Activated naive CD8-positive, alpha-beta T cell treated with anti-CD3 and anti-CD28 coated beads, Interleukin-2, amount 10 ng/mL, durations not matched to agents 7 days and 5 days (primary cell): Measurements from ENCODE around the gene CHRM1. TPM values are rescaled to one million over a fixed set of nuclear protein-coding genes. Genes with fewer than 3 reads are reported as not detected.
A peak's percentile ranks its signal among the peaks of the same experiment; 100 is the strongest.

Experiments
- ATAC-seq: fragments of 150-1000 bp; cut with Tn5 transposase; one replicate; pipeline ENCODE4 v1.10.0; 2021; ENCODE audit warnings: low read depth, moderate library complexity
- POLR2A ChIA-PET: fragments of 350-600 bp; sonication (Branson Sonifier 250); formaldehyde crosslinking; loops from one replicate; lab custom pipeline; 2021; ENCODE audit warnings: antibody characterized with exemption; lab: Charles Lee
- DNase-seq: peaks from one replicate; pipeline ENCODE4 v3.0.0; 2021
- H3K27ac Mint-ChIP-seq: one replicate; pipeline ENCODE4 v1.8.0; 2022; ENCODE audit warnings: mild to moderate bottlenecking, mixed read lengths
- H3K27me3 Mint-ChIP-seq: one replicate; pipeline ENCODE4 v1.8.0; 2022; ENCODE audit warnings: mild to moderate bottlenecking, moderate library complexity, mixed read lengths
- H3K36me3 Mint-ChIP-seq: one replicate; pipeline ENCODE4 v1.8.0; 2021; ENCODE audit warnings: mild to moderate bottlenecking, mixed read lengths
- H3K4me1 Mint-ChIP-seq: one replicate; pipeline ENCODE4 v1.8.0; 2021; ENCODE audit warnings: mixed read lengths
- H3K4me3 Mint-ChIP-seq: one replicate; pipeline ENCODE4 v1.8.0; 2022; ENCODE audit warnings: mild to moderate bottlenecking, moderate library complexity, mixed read lengths
- H3K9me3 Mint-ChIP-seq: one replicate; pipeline ENCODE4 v1.8.0; 2021; ENCODE audit warnings: mixed read lengths
- total RNA-seq, 2 experiments: library from RNA; stranded (reverse); gene quantifications; one replicate each; pipeline ENCODE4 v1.2.3, GENCODE V29; 2021

Gene CHRM1
- total RNA-seq, 2 experiments from 2014 or later, result not detected

- H3K27me3 Mint-ChIP-seq, result no peaks in the 10 kb centered on the region
- peaks cover 54% of the 10 kb centered on the region for H3K36me3 Mint-ChIP-seq
- peak overlapping the region; percentile 100 for H3K4me3 Mint-ChIP-seq
- DNase-seq, result no peak
- peak overlapping the region; percentile 100 for H3K27ac Mint-ChIP-seq
- H3K9me3 Mint-ChIP-seq, result no peaks in the 10 kb centered on the region
- peaks cover 43% of the 10 kb centered on the region for H3K4me1 Mint-ChIP-seq
- ATAC-seq, result no peak
- POLR2A ChIA-PET, result interaction anchor here (1.0 to 6.2 kb wide), 4 partner anchors 22 to 95 kb away, joined by 4 to 117 read pairs (median 43); partner anchors contain the start of gene TMEM179B
Measured at GRCh38 chr11:62883673-62884072, 37.5 kb downstream of the CHRM1 start.

GRCh38 chr11:62882788-62883501, 38.2 kb downstream of the CHRM1 start:
- H3K4me3 Mint-ChIP-seq, result peak overlapping the region; percentile 100
- ATAC-seq (no peak), DNase-seq (no peak)
- H3K27me3 Mint-ChIP-seq, result no peaks in the 10 kb centered on the region
- peaks cover 52% of the 10 kb centered on the region for H3K36me3 Mint-ChIP-seq
- H3K27ac Mint-ChIP-seq, result peak overlapping the region; percentile 100
- H3K9me3 Mint-ChIP-seq, result no peaks in the 10 kb centered on the region
- peaks cover 40% of the 10 kb centered on the region for H3K4me1 Mint-ChIP-seq
- POLR2A ChIA-PET, result interaction anchor here (0.6 to 6.2 kb wide), 8 partner anchors 21 to 681 kb away, joined by 3 to 117 read pairs (median 16); partner anchors contain the start of genes PLAAT2, STX5, TEX54 and TMEM179B

- no peaks in the 10 kb centered on the region for H3K9me3 Mint-ChIP-seq
- H3K4me1 Mint-ChIP-seq, result peaks cover 40% of the 10 kb centered on the region
- peaks cover 50% of the 10 kb centered on the region for H3K36me3 Mint-ChIP-seq
- peak overlapping the region; percentile 100 for H3K27ac Mint-ChIP-seq
- H3K27me3 Mint-ChIP-seq, result no peaks in the 10 kb centered on the region
- DNase-seq, result no peak
- ATAC-seq, result no peak
- POLR2A ChIA-PET, result interaction anchor here (0.6 to 6.2 kb wide), 14 partner anchors 8 to 681 kb away, joined by 3 to 117 read pairs (median 8); partner anchors contain the start of genes HNRNPUL2, PLAAT2, STX5 and TEX54
- peak overlapping the region; percentile 100 for H3K4me3 Mint-ChIP-seq
Measured at GRCh38 chr11:62882431-62882749, 38.8 kb downstream of the CHRM1 start.

- Mint-ChIP-seq H3K4me1 (peaks cover 40% of the 10 kb centered on the region), H3K36me3 (peaks cover 47% of the 10 kb centered on the region), H3K27me3 (no peaks in the 10 kb centered on the region), H3K9me3 (no peaks in the 10 kb centered on the region), H3K27ac (peak overlapping the region; percentile 100), H3K4me3 (peak overlapping the region; percentile 100)
- POLR2A ChIA-PET, result interaction anchor here (0.6 to 6.2 kb wide), 48 partner anchors 8 to 1349 kb away, joined by 3 to 117 read pairs (median 5); partner anchors contain the start of genes B3GAT3, EEF1G, GNG3 and HNRNPUL2
- DNase-seq, result peak; percentile 91
- peak; percentile 58 for ATAC-seq
Measured at GRCh38 chr11:62881579-62882430, 39.4 kb downstream of the CHRM1 start.

DNA sequence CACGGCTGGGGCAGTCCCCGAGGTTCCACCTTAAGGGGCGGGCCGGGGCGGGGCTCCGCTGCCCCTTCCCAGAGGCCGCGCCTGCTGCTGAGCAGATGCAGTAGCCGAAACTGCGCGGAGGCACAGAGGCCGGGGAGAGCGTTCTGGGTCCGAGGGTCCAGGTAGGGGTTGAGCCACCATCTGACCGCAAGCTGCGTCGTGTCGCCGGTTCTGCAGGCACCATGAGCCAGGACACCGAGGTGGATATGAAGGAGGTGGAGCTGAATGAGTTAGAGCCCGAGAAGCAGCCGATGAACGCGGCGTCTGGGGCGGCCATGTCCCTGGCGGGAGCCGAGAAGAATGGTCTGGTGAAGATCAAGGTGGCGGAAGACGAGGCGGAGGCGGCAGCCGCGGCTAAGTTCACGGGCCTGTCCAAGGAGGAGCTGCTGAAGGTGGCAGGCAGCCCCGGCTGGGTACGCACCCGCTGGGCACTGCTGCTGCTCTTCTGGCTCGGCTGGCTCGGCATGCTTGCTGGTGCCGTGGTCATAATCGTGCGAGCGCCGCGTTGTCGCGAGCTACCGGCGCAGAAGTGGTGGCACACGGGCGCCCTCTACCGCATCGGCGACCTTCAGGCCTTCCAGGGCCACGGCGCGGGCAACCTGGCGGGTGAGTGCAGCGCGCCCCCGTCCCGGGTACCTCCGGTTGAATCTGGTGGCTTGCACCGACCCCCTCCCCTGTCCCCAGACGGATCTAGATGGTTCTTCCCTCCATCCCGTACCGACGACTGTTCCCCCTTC, 40.2 kb downstream of the CHRM1 start, which contains the start of gene SLC3A2:
SLC3A2 (plus strand) TSS at position 94 of the 776 bp plus-strand sequence; CDS start at position 222, 128 bp downstream.
- ATAC-seq (peak; percentile 83), DNase-seq (peak; percentile 93)
- peaks cover 40% of the 10 kb centered on the region for H3K4me1 Mint-ChIP-seq
- H3K4me3 Mint-ChIP-seq, result peak within 1 kb of the TSS; percentile 100
- no peaks in the 10 kb centered on the region for H3K9me3 Mint-ChIP-seq
- peaks cover 42% of the 10 kb centered on the region for H3K36me3 Mint-ChIP-seq
- H3K27ac Mint-ChIP-seq, result peak within 1 kb of the TSS; percentile 100
- POLR2A ChIA-PET, result interaction anchor here (0.6 to 6.2 kb wide), 48 partner anchors 8 to 1350 kb away, joined by 3 to 117 read pairs (median 5); partner anchors contain the start of genes B3GAT3, EEF1G, GNG3 and HNRNPUL2
- no peaks in the 10 kb centered on the region for H3K27me3 Mint-ChIP-seq

- Mint-ChIP-seq H3K4me1 (peaks cover 35% of the 10 kb centered on the region), H3K4me3 (peak overlapping the region; percentile 100), H3K36me3 (peaks cover 36% of the 10 kb centered on the region), H3K27ac (peak overlapping the region; percentile 100), H3K9me3 (no peaks in the 10 kb centered on the region), H3K27me3 (no peaks in the 10 kb centered on the region)
- peak; percentile 3 for ATAC-seq
- peak; percentile 64 for DNase-seq
- POLR2A ChIA-PET, result interaction anchor here (0.9 to 6.2 kb wide), 23 partner anchors 10 to 478 kb away, joined by 3 to 117 read pairs (median 6); partner anchors contain the start of genes HNRNPUL2, LBHD1, MTA2 and NXF1
Measured at GRCh38 chr11:62880231-62880802, 40.8 kb downstream of the CHRM1 start.

DNA sequence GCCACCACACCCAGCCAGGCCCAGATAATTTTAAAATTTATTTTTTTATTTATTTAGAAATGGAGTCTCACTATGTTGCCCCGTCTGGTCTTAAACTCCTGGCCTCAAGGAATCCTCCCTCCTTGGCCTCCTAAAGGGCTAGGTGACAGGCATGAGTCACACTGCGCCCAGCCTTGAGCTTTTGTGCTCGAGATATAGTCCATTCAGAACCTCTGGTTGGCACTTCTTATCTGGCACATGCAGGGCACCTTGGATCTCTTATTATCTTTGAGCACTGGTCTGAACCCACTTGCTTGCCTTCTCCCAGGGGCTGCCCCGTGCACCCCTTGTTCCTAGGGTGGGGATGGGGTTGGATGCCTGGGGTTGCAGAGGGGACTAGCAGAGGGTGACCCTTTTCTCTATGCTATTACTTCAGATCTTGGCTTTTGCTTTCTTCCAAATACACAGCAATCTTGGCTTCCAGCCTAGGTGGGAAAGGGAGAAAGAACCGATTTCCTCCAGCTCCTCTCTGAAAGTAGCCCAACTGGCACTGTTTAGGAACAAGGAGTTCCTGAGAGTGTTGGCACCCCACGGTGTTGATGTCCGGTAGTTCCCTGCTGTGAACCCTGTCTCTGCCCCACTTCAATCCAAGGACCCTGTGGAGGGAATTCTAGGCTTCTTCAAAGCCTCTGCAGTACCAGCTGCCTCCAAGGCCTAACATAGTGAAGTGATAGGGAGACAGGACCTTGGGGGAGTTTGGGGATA, 41.8 kb downstream of the CHRM1 start:
- no peak for DNase-seq
- peaks cover 32% of the 10 kb centered on the region for H3K36me3 Mint-ChIP-seq
- POLR2A ChIA-PET, result interaction anchor here (1.9 to 6.2 kb wide), 5 partner anchors 26 to 208 kb away, joined by 16 to 117 read pairs (median 82); partner anchors contain the start of genes HNRNPUL2, LBHD1, TMEM179B and TTC9C
- H3K27me3 Mint-ChIP-seq, result no peaks in the 10 kb centered on the region
- no peaks in the 10 kb centered on the region for H3K9me3 Mint-ChIP-seq
- H3K4me1 Mint-ChIP-seq, result peaks cover 31% of the 10 kb centered on the region
- no peak for ATAC-seq
- peak overlapping the region; percentile 100 for H3K4me3 Mint-ChIP-seq
- H3K27ac Mint-ChIP-seq, result peak overlapping the region; percentile 100

- Mint-ChIP-seq H3K27ac (no peak overlapping the region), H3K36me3 (peaks cover 10% of the 10 kb centered on the region), H3K4me1 (peaks cover 14% of the 10 kb centered on the region), H3K9me3 (no peaks in the 10 kb centered on the region), H3K4me3 (no peak overlapping the region), H3K27me3 (no peaks in the 10 kb centered on the region)
- DNase-seq (no peak), ATAC-seq (no peak)
- POLR2A ChIA-PET, result no interaction called here
Measured at GRCh38 chr11:62876712-62877111, 44.5 kb downstream of the CHRM1 start.

GRCh38 chr11:62875698-62876478, 45.3 kb downstream of the CHRM1 start:
- H3K27ac Mint-ChIP-seq, result no peak overlapping the region
- no peaks in the 10 kb centered on the region for H3K9me3 Mint-ChIP-seq
- H3K36me3 Mint-ChIP-seq, result peaks cover 9% of the 10 kb centered on the region
- POLR2A ChIA-PET, result interaction anchor here (0.5 to 4.4 kb wide), 2 partner anchors 34 to 67 kb away, joined by 3 to 16 read pairs; no protein-coding TSS in a partner anchor
- ATAC-seq, result no peak
- no peak for DNase-seq
- peaks cover 14% of the 10 kb centered on the region for H3K4me1 Mint-ChIP-seq
- H3K27me3 Mint-ChIP-seq, result no peaks in the 10 kb centered on the region
- no peak overlapping the region for H3K4me3 Mint-ChIP-seq

DNA sequence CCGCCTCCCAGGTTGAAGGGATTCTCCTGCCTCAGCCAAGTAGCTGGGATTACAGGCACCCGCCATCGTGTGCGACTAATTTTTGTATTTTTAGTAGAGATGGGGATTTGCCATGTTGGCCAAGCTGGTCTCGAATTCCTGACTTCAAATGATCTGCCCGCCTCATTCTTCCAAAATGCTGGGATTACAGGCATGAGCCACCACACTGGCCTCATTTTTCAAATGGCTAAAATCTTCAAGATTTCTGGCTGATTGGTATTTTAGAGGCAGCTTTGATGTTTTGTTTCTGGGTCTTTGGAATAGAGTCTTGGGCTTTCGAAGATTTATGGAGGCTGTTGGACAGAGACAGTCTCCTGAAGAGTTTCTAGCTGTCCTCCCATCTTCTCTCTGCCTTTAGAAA, 46.3 kb downstream of the CHRM1 start:
- Mint-ChIP-seq H3K4me1 (peaks cover 7% of the 10 kb centered on the region), H3K4me3 (no peak overlapping the region), H3K27me3 (no peaks in the 10 kb centered on the region), H3K9me3 (no peaks in the 10 kb centered on the region), H3K27ac (no peak overlapping the region), H3K36me3 (peaks cover 7% of the 10 kb centered on the region)
- DNase-seq (no peak), ATAC-seq (no peak)
- POLR2A ChIA-PET, result interaction anchor here (0.6 to 4.4 kb wide), 4 partner anchors 10 to 43 kb away, joined by 3 to 16 read pairs (median 4); partner anchors contain the start of gene STX5

- H3K4me1 Mint-ChIP-seq, result peaks cover 15% of the 10 kb centered on the region
- DNase-seq (no peak), ATAC-seq (no peak)
- H3K27me3 Mint-ChIP-seq, result no peaks in the 10 kb centered on the region
- no peak overlapping the region for H3K27ac Mint-ChIP-seq
- H3K4me3 Mint-ChIP-seq, result no peak overlapping the region
- POLR2A ChIA-PET, result interaction anchor here (0.6 to 7.6 kb wide), 7 partner anchors 9 to 246 kb away, joined by 3 to 76 read pairs (median 6); partner anchors contain the start of genes SLC3A2, WDR74 and ZBTB3
- peaks cover 1% of the 10 kb centered on the region for H3K36me3 Mint-ChIP-seq
- no peaks in the 10 kb centered on the region for H3K9me3 Mint-ChIP-seq
Measured at GRCh38 chr11:62865635-62866034, 55.5 kb downstream of the CHRM1 start.
